Thyroid gland (tissue), 4 donors: ENCODE results near the gene TPK1.

Source experiments
- CTCF ChIP-seq, 6 experiments: fragments of 200-600 bp in 3 of 6; fragments of 450-650 bp in 3 of 6; sonication (generic) in 3 of 6; IDR thresholded peaks; one replicate each; pipeline ENCODE4 v1.5.1; 2016 to 2019; ENCODE audit warnings: antibody characterized with exemption in 6 of 6, mild to moderate bottlenecking in 2 of 6, inconsistent platforms in 1 of 6, moderate library complexity in 1 of 6
- POLR2A ChIP-seq, 2 donors: fragments of 450-650 bp; IDR thresholded peaks; one replicate each; pipeline ENCODE4 v1.6.1; 2017; ENCODE audit warnings: antibody characterized with exemption in 2 of 2, mild to moderate bottlenecking in 2 of 2, moderate library complexity in 1 of 2

DNA sequence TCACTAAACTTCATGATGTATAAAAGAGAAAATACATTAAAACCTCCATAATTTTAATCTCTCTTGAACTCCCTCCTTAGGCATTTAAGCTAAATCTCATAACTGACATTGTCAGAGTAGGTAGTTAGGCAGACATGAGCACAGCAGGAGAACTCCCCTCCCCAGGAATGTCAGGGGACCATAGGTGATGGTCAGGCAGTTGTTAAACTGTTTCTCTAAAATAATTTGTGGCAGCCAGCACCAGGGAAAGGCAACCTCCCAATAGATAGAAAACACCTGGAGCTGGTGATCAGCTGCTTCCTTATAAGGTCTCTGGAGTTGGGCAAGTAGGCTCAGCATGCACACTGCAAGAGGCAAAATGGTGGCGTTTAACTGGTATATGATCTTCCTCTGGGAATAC is 73.0 kb downstream of the TPK1 start:
- TF ChIP-seq POLR2A (IDR thresholded peaks at IDR 0.05) = no peak
- TF ChIP-seq CTCF (IDR thresholded peaks at IDR 0.05) = no peak
